ENCODE results near the gene SSTR5.
"Not testable (repeated sequence)": the region's sequence is repeated elsewhere in the genome, so short reads cannot be mapped to it uniquely, and the experiment has no call there.

Gene SSTR5

GRCh38 chr16:1076801-1077576 is 4.4 kb downstream of the SSTR5 start:
- DNase-seq, result no peak

- no peak for DNase-seq
These were observed 5.5 kb downstream of the SSTR5 start for GRCh38 chr16:1077877-1078578.

- peak; percentile 82 to 90 for DNase-seq
These were observed 6.1 kb downstream of the SSTR5 start for GRCh38 chr16:1078579-1079021.

- DNase-seq, result no peak
These were observed 6.8 kb downstream of the SSTR5 start for GRCh38 chr16:1079341-1079740.

GRCh38 chr16:1079786-1080525 is 7.4 kb downstream of the SSTR5 start:
- no peak for DNase-seq

- no peak for DNase-seq
These were observed 8.5 kb downstream of the SSTR5 start for GRCh38 chr16:1080801-1081733.

- DNase-seq, result no peak
These were observed 9.3 kb downstream of the SSTR5 start for GRCh38 chr16:1081734-1082265.

GRCh38 chr16:1082266-1082951 is 9.9 kb downstream of the SSTR5 start:
- DNase-seq, result no peak

GRCh38 chr16:1082952-1083675 is 10.6 kb downstream of the SSTR5 start:
- no peak for DNase-seq

GRCh38 chr16:1084971-1085370 is 12.4 kb downstream of the SSTR5 start:
- DNase-seq, result no peak

GRCh38 chr16:1086443-1086842 is 13.9 kb downstream of the SSTR5 start:
- DNase-seq, result not testable (repeated sequence)

- no peak for DNase-seq
These were observed 16.0 kb downstream of the SSTR5 start for GRCh38 chr16:1088295-1089170.

GRCh38 chr16:1089439-1089821 is 16.9 kb downstream of the SSTR5 start:
- DNase-seq, result no peak

- no peak for DNase-seq
These were observed 17.5 kb downstream of the SSTR5 start for GRCh38 chr16:1089822-1090619.

GRCh38 chr16:1090620-1091587 is 18.4 kb downstream of the SSTR5 start:
- DNase-seq, result no peak

- DNase-seq, result no peak
These were observed 19.5 kb downstream of the SSTR5 start for GRCh38 chr16:1091992-1092552.

GRCh38 chr16:1092685-1093283 is 20.2 kb downstream of the SSTR5 start:
- not testable (repeated sequence) for DNase-seq
